Measurements from ENCODE around the gene RNF123.
"Not testable (repeated sequence)": the region's sequence is repeated elsewhere in the genome, so short reads cannot be mapped to it uniquely, and the experiment has no call there.

RNF123 gene

GRCh38 chr3:49686346-49686745, 3.0 kb upstream of the RNF123 start:
- H3K27me3 ChIP-seq (ENCODE audit: insufficient read depth, poor library complexity, severe bottlenecking); H3K4me3 ChIP-seq (replicated peaks; ENCODE audit: insufficient read depth, low read length); H3K27ac ChIP-seq (replicated peaks); DNase-seq (ENCODE audit: low read depth in 1 of 2, low spot score in 1 of 2): not testable (repeated sequence)

DNA sequence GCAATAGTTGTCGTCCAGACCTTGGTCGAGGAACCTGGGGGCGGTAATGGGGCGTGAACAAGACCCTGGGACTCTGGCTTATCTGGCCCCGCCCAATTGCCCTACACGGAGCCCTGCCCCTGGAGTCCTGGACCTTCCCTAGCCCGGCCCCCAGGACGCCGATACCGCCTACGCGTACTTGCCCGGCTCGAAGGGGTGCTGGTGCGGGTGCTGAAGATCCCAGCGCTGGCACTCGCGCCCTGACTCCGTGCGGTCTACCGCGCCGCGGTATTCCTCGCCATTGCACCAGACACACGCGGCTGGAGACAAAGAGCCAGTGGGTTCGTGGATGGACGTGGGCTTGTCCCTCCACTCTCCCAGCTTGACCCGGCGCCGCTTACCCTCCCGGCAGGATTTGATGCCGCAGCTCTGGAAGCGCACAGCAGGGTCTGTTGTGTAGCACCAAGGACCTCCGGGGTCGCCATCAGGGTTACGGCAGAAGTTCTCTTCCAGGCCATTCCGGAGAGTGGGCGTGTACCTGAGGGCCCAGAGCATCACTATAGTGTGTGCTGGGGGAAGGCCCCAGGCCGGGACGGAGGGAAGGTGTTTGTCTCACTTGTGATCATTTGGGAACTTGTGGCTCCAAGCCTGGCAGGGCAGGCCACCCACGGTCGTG, 2.5 kb upstream of the RNF123 start:
- DNase-seq (ENCODE audit: low read depth in 1 of 2, low spot score in 1 of 2); H3K27me3 ChIP-seq (ENCODE audit: insufficient read depth, poor library complexity, severe bottlenecking); H3K27ac ChIP-seq (replicated peaks); H3K4me3 ChIP-seq (replicated peaks; ENCODE audit: insufficient read depth, low read length): not testable (repeated sequence)

GRCh38 chr3:49687424-49687795, 1.9 kb upstream of the RNF123 start:
- not testable (repeated sequence) for H3K4me3 ChIP-seq (replicated peaks; ENCODE audit: insufficient read depth, low read length); DNase-seq (ENCODE audit: low read depth in 1 of 2, low spot score in 1 of 2); H3K27me3 ChIP-seq (ENCODE audit: insufficient read depth, poor library complexity, severe bottlenecking); H3K27ac ChIP-seq (replicated peaks)

DNA sequence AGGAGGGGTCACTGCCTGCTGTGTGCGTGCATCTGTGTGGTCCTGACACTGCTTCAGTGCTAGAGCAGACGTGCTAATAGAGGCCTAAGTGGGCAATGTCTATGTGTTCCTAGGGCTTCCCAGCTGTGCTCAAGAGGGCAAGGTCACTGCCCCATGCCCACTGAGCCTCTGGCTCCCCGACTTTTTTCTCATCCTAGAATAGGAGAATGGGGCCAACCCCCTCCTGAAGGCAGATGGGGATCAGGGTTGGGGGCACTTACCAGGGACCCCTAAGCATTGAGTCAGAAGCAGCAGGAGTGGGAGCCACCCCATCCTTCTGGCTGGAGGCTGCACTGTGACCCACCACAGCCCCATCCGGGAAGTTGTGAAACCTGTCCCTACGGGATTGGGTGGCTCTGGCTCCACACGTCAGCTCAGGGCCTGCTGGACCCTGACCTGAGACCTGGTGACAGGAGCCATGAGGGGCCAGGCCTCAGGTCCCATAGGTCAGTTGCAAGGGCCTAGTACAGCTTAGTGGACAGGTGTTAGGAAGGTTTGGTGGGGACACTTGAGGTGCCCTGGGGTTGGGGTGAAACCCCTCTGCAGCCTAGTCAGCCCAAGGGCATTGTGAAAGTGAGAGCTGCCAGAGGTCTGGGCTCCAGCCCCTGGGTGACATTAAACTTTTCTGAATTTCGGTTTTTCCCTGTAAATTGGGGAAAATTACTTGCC, 865 bp upstream of the RNF123 start:
- not testable (repeated sequence) for DNase-seq (ENCODE audit: low read depth in 1 of 2, low spot score in 1 of 2); H3K27me3 ChIP-seq (ENCODE audit: insufficient read depth, poor library complexity, severe bottlenecking)
- Histone ChIP-seq H3K27ac (replicated peaks) (peak overlapping the region; percentile 63), H3K4me3 (replicated peaks; ENCODE audit: insufficient read depth, low read length) (peak overlapping the region; percentile 100)

DNA sequence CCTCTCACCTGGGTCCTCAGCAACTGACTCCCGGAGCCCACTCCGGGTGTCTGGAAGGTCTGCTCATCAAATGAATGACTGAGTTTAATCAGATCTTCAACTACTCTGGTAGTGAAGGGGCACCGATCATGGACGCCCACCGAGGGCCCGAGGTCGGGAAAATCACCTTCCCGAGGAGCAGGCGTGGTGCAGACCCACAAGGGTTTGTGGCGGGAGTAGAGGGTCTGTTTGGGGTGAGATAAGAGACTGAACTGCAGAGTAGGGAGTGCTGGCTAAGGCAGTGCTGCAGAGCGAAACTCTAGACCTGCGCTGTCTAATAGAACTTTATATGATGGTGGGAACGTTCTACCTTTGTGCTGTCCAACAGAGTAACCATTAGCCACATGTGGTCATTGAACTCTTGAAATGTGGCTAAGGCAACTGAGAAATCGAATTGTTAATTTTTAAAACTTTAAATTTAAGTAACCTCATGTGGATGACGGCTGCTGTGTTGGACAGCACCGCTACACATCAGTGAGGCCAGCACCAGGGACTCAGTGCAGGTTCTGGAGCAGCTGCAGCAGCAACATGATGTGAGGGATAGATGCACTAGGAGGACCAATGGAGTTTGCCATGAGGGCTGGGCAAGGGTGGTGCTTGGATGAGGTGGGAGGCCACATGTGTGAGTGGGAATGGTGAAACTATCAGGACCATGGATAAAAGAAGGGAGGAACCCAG, 709 bp downstream of the RNF123 start:
- DNase-seq (ENCODE audit: low read depth in 1 of 2, low spot score in 1 of 2); H3K27me3 ChIP-seq (ENCODE audit: insufficient read depth, poor library complexity, severe bottlenecking): not testable (repeated sequence)
- peak overlapping the region; percentile 100 for H3K4me3 ChIP-seq (replicated peaks; ENCODE audit: insufficient read depth, low read length)
- peak overlapping the region; percentile 63 for H3K27ac ChIP-seq (replicated peaks)
- peak; percentile 83 for TF ChIP-seq REST (IDR thresholded peaks at IDR 0.05; ENCODE audit: insufficient replicate concordance, low read depth)

GRCh38 chr3:49690856-49691255, 1.5 kb downstream of the RNF123 start:
- not testable (repeated sequence) for H3K27ac ChIP-seq (replicated peaks); DNase-seq (ENCODE audit: low read depth in 1 of 2, low spot score in 1 of 2); H3K4me3 ChIP-seq (replicated peaks; ENCODE audit: insufficient read depth, low read length); H3K27me3 ChIP-seq (ENCODE audit: insufficient read depth, poor library complexity, severe bottlenecking)

DNA sequence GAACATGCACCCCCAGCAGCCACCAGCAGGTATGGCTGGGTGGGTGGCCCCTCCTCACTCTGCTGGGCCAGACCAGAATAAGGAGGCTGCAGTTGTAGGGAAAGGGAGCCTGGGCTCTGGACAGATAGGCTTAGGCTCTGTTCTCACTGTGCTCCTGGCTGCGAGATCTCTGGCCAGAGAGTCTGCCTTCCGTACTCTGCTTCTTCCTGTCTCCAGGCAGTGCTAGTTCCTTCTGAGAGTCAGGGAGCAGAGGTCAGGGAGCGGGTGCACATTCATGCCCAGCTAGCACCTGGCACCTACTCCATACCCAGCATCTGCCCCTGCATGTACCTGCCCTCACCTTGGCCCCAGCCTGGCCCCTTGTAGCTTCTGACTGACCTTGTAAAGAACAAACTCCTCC, 2.1 kb downstream of the RNF123 start:
- not testable (repeated sequence) for H3K27ac ChIP-seq (replicated peaks); DNase-seq (ENCODE audit: low read depth in 1 of 2, low spot score in 1 of 2); H3K27me3 ChIP-seq (ENCODE audit: insufficient read depth, poor library complexity, severe bottlenecking); H3K4me3 ChIP-seq (replicated peaks; ENCODE audit: insufficient read depth, low read length)

DNA sequence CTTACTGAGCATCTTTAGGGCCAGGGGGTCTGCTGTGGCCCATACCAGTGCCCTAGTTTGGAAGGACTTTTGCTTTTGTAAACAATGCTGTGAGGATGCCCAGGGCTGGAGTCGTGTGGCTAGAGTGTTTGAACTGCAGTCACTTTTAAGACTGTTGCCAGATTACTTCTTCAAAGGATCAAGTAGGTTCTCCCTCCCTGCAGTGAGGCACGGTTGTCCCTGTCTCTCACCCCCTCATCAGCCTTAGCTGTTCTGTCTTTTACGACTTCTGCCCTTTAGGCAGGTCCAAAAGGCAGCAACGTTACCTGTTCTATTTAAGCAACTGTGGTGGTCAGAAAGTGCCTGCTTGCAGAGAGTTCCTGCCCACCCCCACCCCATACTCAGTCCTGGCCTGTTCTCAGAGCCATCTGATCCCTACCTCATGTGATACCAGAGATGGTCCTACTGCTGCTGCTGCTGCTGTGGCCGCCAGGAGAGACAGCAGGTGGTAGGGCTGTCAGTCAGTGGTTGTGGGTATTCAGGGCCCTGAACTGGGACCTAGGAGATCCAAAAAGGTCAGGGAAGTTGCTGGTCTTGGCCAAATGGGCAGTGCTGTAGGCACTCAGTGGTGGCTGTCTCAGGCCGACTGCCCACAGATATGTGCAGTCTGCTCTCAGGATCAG, 5.2 kb downstream of the RNF123 start:
- H3K27ac ChIP-seq (replicated peaks); H3K4me3 ChIP-seq (replicated peaks; ENCODE audit: insufficient read depth, low read length); H3K27me3 ChIP-seq (ENCODE audit: insufficient read depth, poor library complexity, severe bottlenecking); DNase-seq (ENCODE audit: low read depth in 1 of 2, low spot score in 1 of 2): not testable (repeated sequence)

DNA sequence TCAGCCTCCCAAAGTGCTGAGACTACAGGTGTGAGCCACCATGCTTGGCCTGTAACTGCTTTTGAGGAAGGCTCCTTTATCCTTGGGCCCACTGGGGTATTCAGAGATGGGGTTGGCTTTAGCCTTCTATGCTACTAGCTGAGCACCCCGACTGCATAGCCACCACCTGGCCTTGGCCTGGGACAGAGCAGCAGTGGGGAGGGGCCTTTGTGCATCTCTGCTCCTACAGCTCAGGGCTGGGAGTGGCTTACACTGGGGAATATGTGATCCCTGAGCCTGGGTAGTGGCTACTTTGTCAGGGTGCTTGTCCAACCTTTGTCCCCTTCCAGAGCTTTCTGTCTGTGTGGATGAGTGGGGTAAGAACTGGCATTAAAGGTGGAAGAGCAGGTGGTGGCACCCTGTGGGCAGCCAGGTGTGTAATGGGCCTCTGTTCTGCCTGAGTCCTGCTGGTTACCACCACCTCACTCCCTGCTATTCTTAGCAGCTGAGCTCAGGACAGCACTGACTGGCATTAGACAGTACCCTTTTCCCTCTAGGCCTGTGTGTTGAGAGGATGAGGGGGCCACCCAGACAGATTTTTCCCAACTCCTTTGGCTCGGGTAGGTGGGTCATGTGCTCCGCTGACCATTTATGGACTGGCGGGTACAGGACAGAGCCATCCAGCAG, 6.1 kb downstream of the RNF123 start:
- H3K27ac ChIP-seq (replicated peaks); DNase-seq (ENCODE audit: low read depth in 1 of 2, low spot score in 1 of 2); H3K4me3 ChIP-seq (replicated peaks; ENCODE audit: insufficient read depth, low read length); H3K27me3 ChIP-seq (ENCODE audit: insufficient read depth, poor library complexity, severe bottlenecking): not testable (repeated sequence)

All from HL-60 (cell line).